A673 (cell line): ENCODE data around the gene IGSF21.

Source experiments
- CTCF ChIP-seq: fragments of 300-800, 200-600 bp; sonication (generic); conservative IDR thresholded peaks from 2 replicates; pipeline ENCODE4 v1.5.1; 2017; ENCODE audit warnings: low read depth, mild to moderate bottlenecking, antibody characterized with exemption, low read length, moderate library complexity, mixed read lengths
- EZH2 ChIP-seq: fragments of 200-600 bp; sonication (generic); IDR thresholded peaks from 2 replicates; pipeline ENCODE4 v1.6.1; 2017; ENCODE audit warnings: borderline replicate concordance, low read depth, mild to moderate bottlenecking, mixed read lengths, antibody characterized with exemption, low read length; ENCODE audit not compliant: poor library complexity, severe bottlenecking

- TF ChIP-seq CTCF (no peak), EZH2 (no peak)
Observed at GRCh38 chr1:18066576-18066975, 41.0 kb upstream of the IGSF21 start.
